Measurements from ENCODE around the gene CACNG3. TPM values are rescaled to one million over a fixed set of nuclear protein-coding genes. Genes with fewer than 3 reads are reported as not detected.
"Not testable (repeated sequence)": the region's sequence is repeated elsewhere in the genome, so short reads cannot be mapped to it uniquely, and the experiment has no call there.

CACNG3 gene
- total RNA-seq: not detected

DNA sequence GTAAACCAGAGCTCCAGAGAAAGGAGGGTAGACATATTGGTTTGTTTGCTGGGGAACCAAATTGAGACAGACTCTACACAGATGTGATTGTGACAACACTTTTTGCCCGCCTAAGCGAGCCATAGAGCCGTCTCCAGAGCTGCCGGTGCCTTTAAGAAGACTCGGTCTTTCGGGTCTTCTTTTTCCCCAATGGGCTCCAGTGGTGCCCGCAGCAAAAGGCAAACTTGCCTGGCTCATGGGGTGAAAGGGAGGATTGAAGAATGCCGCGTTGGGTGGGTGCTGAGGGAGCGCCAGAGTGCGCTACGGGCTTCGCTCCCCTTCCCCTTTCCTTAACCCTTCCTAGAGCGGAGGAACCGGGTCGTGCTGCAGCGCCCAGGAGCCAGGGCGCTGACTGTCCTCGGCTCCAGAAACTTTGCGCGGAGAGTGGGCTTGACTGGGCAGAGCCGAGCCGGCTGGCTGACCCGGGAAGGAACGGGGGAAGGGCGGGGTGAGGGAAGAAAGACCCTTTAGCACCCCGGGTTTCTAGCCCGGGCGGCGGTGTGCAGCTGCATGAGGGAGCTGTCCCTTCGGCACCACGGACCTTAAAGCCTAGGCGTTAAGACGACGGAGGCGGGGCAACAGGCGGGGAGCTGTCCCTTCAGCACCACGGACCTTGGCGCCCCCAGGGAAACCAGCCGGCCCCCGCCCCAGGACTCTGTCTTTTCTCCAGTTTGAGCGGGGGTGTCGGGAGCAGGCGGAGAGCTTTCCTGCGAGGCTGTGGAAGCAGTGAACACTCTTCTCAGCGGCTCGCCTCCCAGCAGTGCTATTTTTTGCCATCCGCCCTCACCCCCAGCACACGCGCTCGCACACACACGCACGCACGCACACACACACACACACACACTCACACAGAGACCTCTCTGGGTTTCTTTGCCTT is at the start of gene CACNG3:
Gene CACNG3 (plus strand): TSS at position 880 of the 916 bp plus-strand sequence. CDS start 420 bp downstream, outside the sequence.
- peak; percentile 45 for DNase-seq (ENCODE audit: low spot score)

DNA sequence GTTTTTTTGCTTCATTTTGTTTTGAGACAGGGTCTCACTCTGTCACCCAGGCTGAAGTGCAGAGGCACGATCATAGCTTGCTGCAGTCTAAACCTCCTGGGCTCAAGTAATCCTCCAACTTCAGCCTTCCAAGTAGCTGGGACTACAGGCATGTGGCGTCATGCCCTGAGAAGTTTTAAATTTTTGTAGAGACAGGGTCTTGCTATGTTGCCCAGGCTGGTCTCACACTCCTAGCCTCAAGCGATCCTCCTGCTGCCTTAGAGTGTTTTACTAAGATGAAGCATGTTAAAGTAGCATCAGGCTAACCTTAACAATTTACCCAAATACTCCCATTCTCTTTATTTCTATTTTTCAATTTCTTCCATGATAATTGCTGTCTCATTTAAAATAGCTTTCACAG is 49.2 kb upstream of the CACNG3 start:
- DNase-seq (ENCODE audit: low spot score): no peak

DNA sequence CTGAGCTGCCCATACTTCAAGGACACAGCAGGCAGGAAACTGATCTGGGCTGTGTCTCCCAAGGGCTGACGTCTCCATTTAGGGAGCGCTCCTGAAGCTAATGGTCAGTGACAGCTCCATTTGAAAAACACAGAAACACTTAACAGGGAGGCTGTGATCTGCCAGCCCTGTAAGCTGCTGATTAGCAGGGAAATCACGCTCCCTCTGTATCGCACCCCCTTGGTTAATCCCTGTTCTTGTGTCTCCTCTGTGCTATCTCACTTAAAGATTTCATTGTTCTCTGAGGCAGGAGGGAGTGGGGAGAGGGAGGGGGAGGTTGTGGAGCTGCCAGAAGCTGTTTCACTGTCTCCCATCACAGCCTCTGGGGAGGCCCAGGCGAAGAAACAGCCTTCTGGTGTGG is 47.4 kb upstream of the CACNG3 start:
- DNase-seq (ENCODE audit: low spot score): no peak

DNA sequence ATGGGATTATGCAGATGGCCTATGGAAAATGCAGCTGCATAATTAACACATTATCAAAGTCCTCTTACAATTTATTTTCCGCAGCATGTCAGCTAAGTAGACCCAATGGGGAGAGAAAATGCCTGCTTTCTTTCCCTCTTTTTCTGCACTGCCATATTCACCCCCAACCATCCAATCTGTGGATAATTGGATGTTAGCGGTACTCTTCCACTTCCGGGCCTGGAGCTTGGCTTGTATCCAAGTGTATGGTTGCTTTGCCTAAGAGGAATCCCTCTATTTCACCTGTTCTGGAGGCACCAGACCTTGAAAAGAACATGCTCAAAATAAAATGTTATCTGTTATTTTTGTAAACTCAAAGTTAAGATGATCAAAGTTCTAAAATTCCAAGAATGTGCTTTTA is 41.1 kb upstream of the CACNG3 start:
- DNase-seq (ENCODE audit: low spot score): no peak

DNA sequence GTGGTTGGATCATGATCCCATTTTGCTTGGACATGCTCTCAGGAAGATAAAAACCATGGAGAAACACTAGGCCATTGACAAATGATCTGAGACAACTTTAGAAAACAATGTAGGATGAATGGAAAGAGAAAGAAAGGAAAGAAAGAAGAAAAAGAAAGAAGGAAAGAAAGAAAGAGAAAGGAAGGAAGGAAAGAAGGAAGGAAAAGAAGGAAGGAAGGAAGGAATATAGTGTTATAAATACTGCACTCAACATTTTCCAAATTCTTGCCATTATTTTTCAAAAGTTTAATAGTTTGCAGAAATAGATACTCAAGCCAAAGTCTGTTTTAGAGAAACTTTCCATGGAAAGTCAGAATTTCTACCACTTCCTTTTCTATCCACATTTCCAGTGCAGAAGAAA is 39.2 kb upstream of the CACNG3 start:
- DNase-seq (ENCODE audit: low spot score): no peak

DNA sequence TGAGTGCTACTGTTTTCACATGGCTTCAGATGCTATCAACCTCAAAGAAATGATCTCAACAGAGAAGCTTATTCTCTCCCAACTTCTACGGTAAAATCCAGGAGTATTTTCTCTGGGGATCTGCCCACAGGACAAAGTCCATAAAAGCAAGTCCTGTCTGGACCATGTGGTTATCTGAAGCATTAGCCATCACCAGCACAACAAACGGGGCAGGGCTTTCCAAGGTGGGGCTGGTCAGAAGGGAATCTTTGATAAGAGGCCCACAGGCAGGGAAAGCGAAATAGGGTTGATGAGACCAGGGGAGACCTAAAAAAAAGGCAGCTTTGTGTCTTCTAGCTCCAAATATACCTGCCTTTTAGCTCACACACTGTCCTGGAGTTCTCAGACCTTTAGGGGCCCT is 38.7 kb upstream of the CACNG3 start:
- DNase-seq (ENCODE audit: low spot score): peak; percentile 16

DNA sequence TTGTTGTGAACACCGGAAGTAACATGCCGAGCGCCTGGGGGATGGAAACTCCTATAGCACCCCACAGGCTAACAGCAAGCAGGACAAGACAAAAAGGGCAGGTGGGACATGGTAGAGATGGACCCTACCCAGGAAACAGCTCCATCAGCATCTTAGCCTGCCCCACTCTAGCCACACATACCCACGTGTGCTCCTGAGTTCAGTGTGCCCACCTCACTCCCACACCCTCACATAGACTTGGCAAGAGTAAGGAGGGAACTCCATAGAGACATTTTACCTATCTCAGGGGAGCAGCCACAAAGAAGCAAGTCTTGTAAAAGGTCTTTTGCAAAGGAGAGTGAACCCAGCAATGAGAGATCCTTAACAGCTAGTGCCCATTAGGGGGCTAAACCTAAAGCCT is 37.8 kb upstream of the CACNG3 start:
- no peak for DNase-seq (ENCODE audit: low spot score)

DNA sequence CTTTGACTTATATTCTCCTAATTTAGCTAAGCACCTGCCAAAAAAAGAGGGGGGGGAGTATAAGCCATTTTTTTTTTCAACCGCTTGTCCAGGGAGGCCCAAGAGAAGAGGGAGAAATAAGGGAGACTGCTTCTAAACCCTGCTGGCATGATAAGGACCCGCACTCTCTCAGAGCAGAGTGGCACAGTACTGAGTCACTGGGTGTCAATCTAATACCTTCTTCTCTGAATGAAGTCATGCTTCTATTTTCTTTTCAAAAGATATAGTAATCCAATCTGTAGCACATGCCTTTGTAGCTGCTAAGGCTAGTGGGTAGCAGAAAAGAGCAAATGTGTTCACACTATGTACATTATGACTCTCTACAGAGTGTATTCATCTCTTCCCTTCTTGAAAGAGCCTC is 34.9 kb upstream of the CACNG3 start:
- no peak for DNase-seq (ENCODE audit: low spot score)

DNA sequence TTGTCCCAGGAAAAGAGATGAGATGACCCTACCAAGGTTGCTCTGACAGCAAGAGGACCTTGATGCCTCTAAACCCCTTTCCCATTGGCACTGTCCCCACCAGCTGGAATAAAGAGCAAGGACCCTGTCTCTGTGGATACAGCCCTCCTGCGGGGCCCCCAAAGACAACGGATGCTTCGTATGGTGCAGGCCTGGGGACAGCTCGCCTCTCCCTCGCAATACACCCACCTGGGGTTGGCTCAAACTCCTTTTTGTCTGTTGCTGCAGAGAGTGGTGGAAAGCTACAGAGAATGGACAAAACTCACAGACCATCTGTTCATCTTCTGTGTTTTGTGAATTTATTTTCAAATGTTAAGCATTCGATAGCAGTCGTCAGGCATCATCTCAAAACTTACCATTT is 27.6 kb upstream of the CACNG3 start:
- DNase-seq (ENCODE audit: low spot score): no peak

DNA sequence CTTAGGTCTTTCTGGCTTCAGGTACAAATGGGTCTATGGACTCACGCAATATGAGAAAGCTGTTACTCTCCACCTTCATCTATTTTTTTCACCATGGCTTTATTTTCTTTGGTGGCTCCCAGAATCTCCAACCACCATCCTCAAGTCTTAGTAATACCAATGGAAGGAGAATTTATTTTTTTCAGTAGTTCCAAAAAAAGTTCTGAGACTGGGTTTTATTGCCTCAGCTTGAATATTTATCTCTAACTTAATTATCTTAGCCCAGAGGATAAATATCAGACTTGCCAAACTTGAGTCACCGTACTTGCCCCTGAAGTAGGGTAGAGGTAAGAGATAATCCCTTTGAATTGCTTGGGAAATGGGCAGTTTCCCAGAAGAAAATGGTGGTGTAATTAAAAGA is 23.2 kb upstream of the CACNG3 start:
- no peak for DNase-seq (ENCODE audit: low spot score)

DNA sequence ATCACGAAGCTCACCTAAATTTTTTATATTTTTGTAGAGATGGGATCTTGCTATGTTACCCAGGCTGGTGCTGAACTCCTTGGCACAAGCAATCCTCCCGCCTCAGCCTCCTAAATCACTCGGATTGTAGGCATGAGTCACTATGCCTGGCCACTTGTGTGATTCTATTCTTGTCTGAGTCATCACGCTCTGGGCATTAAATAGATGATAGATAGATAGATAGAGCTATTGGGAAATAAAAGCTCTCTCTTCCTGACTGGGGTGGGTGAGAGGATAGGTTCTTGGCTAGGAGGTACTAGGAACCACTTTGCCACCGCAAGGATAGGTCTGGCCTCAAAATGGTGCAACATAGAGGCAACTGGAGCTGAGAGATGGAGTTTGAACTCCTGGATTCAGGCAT is 21.4 kb upstream of the CACNG3 start:
- no peak for DNase-seq (ENCODE audit: low spot score)

DNA sequence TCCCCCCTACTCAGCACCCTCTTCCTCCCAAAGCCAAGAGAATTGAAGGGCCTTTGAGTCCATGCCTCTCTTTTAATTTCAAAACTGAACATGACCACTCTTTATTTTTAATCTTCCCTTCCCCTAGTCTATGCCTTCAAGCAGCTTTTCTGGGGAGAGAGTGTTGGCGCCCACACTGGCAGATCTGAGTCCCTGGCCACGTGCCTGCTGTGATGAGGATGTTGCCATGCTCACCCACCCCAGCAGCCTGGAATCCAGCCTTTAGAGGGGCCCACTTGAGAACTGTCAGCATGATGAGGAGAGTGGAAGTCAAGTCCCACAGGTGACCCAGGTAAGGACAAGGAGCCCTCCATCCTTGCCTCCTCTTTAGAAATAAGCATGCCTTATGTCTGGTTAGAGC is 20.3 kb upstream of the CACNG3 start:
- no peak for DNase-seq (ENCODE audit: low spot score)

DNA sequence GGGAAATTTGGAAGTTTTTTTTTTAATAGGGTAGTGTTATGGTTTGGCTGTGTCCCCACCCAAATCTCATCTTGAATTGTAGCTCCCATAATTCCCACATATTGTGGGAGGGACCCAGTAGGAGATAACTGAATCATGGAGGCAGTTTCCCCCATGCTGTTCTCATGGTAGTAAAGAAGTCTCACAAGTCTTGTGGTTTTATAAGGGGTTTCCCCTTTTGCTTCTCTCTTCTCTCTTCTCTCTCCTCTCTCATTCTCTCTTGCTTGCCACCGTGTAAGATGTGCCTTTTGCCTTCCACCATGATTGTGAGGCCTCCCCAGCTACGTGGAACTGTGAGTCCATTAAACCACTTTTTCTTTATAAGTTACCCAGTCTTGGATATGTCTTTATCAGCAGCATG is 17.3 kb upstream of the CACNG3 start:
- not testable (repeated sequence) for DNase-seq (ENCODE audit: low spot score)

DNA sequence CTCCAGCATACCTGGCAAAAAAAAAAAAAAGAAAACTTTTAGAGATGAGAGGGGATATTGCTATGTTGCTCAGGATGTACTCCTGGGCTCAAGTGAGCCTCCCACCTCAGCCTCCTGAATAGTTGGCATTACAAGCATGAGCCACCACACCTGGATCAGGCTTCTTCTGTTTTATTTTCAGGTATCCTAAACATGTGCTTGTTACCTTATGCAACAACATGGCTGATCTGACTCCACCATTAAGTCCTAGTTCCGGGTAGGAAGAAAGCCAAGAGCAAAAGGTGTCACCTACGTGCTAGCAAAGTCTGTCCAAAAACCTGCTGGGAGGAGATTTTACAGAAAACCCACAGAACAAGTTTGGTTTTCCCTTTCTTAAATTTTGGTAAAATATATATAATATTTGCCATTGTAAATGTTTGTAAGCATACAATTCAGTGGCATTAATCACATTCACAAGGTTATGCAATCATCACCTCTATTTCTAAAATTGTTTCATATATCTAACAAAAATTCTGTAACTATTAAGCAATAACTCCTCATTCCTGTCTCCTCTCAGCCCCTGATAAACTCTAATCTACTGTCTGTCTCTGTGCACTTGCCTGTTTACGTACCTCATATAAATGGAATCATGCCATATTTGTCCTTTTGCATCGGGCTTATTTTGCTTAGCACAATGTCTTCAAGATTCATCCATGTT is 9.1 kb upstream of the CACNG3 start:
- DNase-seq (ENCODE audit: low spot score): no peak

DNA sequence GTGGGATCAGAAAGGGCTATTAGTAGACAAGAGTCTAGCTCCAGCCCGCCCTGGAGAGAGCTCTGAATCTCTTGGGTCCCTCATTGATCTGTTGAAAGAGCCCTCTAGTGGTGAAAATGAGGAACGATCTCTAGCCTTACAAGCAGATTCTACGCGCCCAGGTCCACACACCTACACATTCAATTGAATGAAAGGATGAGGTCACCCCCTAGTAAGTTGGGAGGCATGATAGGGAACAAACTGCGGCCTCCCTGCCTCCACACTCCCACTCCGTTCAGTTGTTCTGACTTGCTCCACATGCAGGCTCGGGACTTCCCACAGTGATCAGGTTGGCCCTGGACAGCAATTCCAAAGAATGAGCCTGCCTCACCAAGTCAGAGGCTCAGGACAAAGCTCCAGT is 2.9 kb upstream of the CACNG3 start:
- DNase-seq (ENCODE audit: low spot score): peak; percentile 11

DNA sequence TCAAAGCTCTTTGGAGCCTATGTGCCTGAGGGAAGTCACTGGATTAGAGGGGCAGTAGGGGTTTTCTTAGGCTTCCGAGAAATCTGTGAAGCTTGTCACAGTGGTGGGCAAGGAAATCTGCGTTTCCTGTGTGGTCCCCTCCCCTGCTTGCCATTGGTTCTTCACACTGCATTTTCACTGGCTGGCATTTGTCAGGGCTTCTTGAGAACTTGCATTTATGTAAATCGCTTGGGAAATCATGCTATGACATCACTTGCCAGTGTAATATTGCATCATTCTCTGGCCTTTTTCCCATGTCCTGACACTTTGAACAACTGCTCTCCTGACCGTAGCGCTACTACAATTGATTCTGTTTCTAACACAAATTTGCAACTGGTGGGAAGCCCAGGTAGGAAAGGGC is 1.8 kb downstream of the CACNG3 start:
- DNase-seq (ENCODE audit: low spot score): no peak

DNA sequence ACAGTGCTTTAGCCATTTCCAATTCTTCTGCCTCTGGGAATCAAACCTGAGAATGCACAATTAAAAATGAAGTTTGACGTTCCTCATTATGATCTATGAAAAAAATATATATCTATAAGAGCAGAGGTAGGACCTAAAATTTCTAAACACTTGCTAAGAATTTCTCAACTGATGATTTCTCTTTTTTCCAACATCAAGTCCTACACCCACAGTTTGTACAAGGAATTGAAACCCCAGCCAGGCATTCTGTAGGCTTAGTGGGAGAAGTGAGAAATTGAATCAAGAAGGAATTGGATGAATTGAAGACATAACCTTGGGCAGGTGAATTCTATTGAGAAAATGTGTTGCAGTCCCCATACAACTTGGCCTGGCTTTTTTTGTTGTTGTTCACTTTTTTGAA is 2.7 kb downstream of the CACNG3 start:
- no peak for DNase-seq (ENCODE audit: low spot score)

DNA sequence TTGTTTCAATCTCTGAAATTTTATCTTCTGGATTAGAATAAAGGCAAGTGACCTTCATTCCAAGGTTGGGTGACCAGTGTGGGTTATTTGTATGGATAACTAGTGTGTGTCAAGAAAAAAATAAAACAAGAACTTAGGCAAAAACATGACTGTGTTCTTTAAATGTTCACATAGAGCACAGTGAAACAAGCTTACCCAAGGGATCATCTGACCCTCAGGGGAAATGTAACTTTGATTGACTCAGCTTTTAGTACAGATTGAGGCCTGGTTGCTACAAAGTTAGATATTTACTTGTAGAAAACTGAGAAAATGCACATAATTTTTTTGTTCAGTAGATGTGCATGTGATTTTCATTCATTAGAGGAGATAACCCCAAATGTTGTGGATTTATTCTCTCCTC is 6.7 kb downstream of the CACNG3 start:
- DNase-seq (ENCODE audit: low spot score): no peak

DNA sequence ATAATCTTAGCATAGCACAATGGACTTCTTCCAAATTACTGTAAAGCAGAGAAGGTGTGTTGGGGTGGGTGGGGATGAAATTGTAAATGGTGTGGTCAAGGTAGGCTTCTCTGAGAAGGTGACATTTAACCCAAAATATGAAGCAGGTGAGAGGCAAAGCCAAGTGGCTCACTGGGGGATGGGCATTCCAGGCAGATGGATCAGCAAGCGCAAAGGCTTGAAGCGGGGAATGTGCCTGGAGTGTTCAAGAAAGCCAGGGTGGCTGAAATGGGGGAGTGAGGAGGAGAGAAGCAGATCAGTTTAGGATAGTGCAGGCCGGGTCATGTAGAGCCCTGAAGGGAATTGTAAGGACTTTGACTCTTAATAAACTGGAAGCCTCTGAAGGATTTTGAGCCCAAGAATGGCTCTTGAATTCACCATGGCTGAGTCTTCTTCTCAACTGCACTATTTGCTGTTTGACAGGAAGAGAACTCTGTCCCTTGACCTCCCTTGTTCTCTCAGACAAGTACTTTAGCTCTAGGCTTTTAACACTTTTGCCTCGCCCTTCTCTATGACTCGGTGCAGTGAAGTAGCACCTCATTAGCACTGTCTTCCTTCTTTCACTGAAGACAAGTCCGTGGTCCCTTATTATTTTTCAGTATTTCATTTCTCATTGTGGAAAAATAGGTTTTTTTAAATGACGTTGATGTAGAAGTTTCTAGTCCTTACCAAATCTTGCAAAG is 14.7 kb downstream of the CACNG3 start:
- DNase-seq (ENCODE audit: low spot score): no peak

DNA sequence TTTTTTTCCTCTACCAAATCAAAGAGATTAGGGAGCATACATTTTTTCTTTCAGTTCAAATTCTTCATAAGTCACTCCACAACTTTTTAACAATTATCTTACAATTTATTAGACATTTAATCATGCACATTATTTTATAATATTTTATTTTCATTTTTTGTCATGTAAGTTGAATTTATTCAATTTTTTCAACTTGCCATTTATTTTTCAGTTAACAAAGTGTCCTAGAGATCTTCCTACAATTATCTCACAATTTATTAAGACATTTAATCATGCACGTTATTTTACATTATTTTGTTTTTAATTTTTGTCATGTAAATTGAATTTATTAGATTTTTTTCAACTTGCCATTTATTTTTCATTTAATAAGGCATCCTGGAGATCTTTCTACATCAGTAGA is 16.2 kb downstream of the CACNG3 start:
- DNase-seq (ENCODE audit: low spot score): no peak

DNA sequence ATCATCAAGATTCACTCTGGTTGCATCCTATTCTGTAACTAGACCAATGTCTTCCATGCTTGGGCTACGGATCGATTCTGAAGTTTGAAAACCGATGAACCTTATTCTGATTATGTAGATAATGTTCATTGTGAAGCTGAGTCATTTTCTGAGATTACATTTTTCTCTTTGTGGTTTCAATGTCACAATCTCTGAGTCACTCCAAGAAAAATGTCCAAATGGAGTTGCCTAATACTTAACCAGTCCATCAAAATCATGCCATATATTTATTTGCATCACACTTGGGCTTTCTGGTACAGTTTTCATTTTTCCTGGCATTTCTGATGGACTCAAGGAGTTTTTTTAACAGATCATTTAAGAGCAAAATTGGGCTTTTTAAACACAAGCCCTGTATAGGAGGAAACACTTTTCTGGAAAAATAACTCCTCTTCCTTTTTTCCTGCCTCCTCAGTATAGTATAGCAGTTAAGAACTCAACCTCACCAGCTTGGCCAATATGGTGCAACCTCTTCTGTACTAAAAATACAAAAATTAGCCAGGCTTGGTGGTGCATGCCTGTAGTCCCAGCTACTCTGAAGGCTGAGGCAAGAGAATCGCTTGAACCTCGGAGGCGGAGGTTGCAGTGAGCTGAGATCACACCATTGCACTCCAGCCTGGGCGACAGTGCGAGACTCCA is 17.5 kb downstream of the CACNG3 start:
- no peak for DNase-seq (ENCODE audit: low spot score)

DNA sequence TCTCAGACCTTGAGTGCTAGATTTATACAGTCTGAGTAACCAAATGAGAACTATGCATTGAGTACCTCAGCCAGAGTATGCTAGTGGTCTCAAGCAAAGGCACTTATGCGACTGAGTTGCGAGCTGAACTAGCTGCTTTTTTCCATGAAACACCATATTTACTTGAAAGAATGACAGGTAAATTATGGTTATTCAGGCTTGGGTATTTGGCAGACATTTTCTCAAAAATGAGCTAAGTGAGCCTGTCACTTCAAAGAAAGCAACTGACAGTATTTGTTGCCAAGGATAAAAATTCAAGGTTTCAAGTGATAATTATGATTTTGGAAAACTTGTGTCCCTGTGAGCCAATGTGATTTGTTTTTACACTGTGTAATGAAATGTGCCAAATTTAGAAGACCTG is 19.3 kb downstream of the CACNG3 start:
- DNase-seq (ENCODE audit: low spot score): no peak

All from mucosa of gallbladder (tissue), 1 donor.